DMS79 treated with DMSO at 0.1 percent for 48 hours (cell line): Measurements from ENCODE around the gene ACIN1.

Experiments used
- DNase-seq: peaks from one replicate; lab custom pipeline; 2025; lab: John Stamatoyannopoulos, UW

Gene ACIN1

GRCh38 chr14:23079716-23080115, 15.2 kb downstream of the ACIN1 start:
- no peak for DNase-seq

- no peak for DNase-seq
These were observed 16.2 kb downstream of the ACIN1 start for GRCh38 chr14:23078692-23079116.

GRCh38 chr14:23077962-23078361, 17.0 kb downstream of the ACIN1 start:
- no peak for DNase-seq

- no peak for DNase-seq
These were observed 18.0 kb downstream of the ACIN1 start for GRCh38 chr14:23076785-23077408.

GRCh38 chr14:23074906-23075305, 20.0 kb downstream of the ACIN1 start:
- DNase-seq = no peak

GRCh38 chr14:23071921-23072539, 22.9 kb downstream of the ACIN1 start:
- no peak for DNase-seq

GRCh38 chr14:23071244-23071920, 23.6 kb downstream of the ACIN1 start:
- DNase-seq = no peak

- DNase-seq = no peak
These were observed 24.4 kb downstream of the ACIN1 start for GRCh38 chr14:23070262-23071129.

GRCh38 chr14:23069413-23069806, 25.5 kb downstream of the ACIN1 start:
- no peak for DNase-seq

GRCh38 chr14:23068789-23069412, 26.0 kb downstream of the ACIN1 start:
- DNase-seq = no peak

GRCh38 chr14:23067847-23068788, 26.8 kb downstream of the ACIN1 start:
- no peak for DNase-seq

GRCh38 chr14:23066855-23067744, 27.8 kb downstream of the ACIN1 start:
- DNase-seq = no peak

GRCh38 chr14:23066368-23066767, 28.6 kb downstream of the ACIN1 start:
- DNase-seq = no peak

GRCh38 chr14:23063601-23064000, 31.3 kb downstream of the ACIN1 start:
- no peak for DNase-seq

GRCh38 chr14:23062002-23062401, 32.9 kb downstream of the ACIN1 start:
- DNase-seq = no peak

- no peak for DNase-seq
These were observed 34.2 kb downstream of the ACIN1 start for GRCh38 chr14:23060536-23061260.

GRCh38 chr14:23058654-23059504, 36.1 kb downstream of the ACIN1 start:
- DNase-seq = no peak
